Measurements from ENCODE around the gene BCAR3.

Gene BCAR3

GRCh38 chr1:93614986-93615581, 66.6 kb downstream of the BCAR3 start:
- DNase-seq: no peak

GRCh38 chr1:93614541-93614940, 67.1 kb downstream of the BCAR3 start:
- no peak for DNase-seq

- DNase-seq: peak in 4 of 14 donors; percentile 26 to 38 (median 35)
Observed at GRCh38 chr1:93613898-93614297, 67.7 kb downstream of the BCAR3 start.

GRCh38 chr1:93612510-93612909, 69.1 kb downstream of the BCAR3 start:
- no peak for DNase-seq

- no peak for DNase-seq
Observed at GRCh38 chr1:93611668-93612067, 70.0 kb downstream of the BCAR3 start.

GRCh38 chr1:93609536-93609935, 72.1 kb downstream of the BCAR3 start:
- no peak for DNase-seq

GRCh38 chr1:93608187-93609109, 73.2 kb downstream of the BCAR3 start:
- DNase-seq: no peak

- peak in 1 of 14 donors; percentile 6 for DNase-seq
Observed at GRCh38 chr1:93607814-93608186, 73.8 kb downstream of the BCAR3 start.

GRCh38 chr1:93605812-93606512, 75.7 kb downstream of the BCAR3 start:
- DNase-seq: no peak

GRCh38 chr1:93605026-93605568, 76.5 kb downstream of the BCAR3 start:
- DNase-seq: no peak

GRCh38 chr1:93604411-93604810, 77.2 kb downstream of the BCAR3 start:
- DNase-seq: no peak

GRCh38 chr1:93603601-93604000, 78.0 kb downstream of the BCAR3 start:
- DNase-seq: no peak

GRCh38 chr1:93603106-93603505, 78.5 kb downstream of the BCAR3 start:
- no peak for DNase-seq

GRCh38 chr1:93602101-93602500, 79.5 kb downstream of the BCAR3 start:
- no peak for DNase-seq

- no peak for DNase-seq
Observed at GRCh38 chr1:93601686-93602085, 80.0 kb downstream of the BCAR3 start.

GRCh38 chr1:93600663-93601062, 81.0 kb downstream of the BCAR3 start:
- DNase-seq: no peak

- no peak for DNase-seq
Observed at GRCh38 chr1:93599479-93599878, 82.2 kb downstream of the BCAR3 start.

- DNase-seq: no peak
Observed at GRCh38 chr1:93598861-93599439, 82.7 kb downstream of the BCAR3 start.

GRCh38 chr1:93598396-93598795, 83.2 kb downstream of the BCAR3 start:
- DNase-seq: no peak

GRCh38 chr1:93597709-93598108, 83.9 kb downstream of the BCAR3 start:
- DNase-seq: peak in 5 of 14 donors; percentile 15 to 39 (median 25)

- no peak for DNase-seq
Observed at GRCh38 chr1:93596329-93597089, 85.1 kb downstream of the BCAR3 start.

GRCh38 chr1:93595743-93596142, 85.9 kb downstream of the BCAR3 start:
- DNase-seq: no peak

All from C1 segment of cervical spinal cord (tissue), 14 donors.